ENCODE data around the gene UPB1. TPM values are rescaled to one million over a fixed set of nuclear protein-coding genes. Genes with fewer than 3 reads are reported as not detected.

Gene UPB1
- total RNA-seq, 1 experiment from 2014 or later = not detected

DNA sequence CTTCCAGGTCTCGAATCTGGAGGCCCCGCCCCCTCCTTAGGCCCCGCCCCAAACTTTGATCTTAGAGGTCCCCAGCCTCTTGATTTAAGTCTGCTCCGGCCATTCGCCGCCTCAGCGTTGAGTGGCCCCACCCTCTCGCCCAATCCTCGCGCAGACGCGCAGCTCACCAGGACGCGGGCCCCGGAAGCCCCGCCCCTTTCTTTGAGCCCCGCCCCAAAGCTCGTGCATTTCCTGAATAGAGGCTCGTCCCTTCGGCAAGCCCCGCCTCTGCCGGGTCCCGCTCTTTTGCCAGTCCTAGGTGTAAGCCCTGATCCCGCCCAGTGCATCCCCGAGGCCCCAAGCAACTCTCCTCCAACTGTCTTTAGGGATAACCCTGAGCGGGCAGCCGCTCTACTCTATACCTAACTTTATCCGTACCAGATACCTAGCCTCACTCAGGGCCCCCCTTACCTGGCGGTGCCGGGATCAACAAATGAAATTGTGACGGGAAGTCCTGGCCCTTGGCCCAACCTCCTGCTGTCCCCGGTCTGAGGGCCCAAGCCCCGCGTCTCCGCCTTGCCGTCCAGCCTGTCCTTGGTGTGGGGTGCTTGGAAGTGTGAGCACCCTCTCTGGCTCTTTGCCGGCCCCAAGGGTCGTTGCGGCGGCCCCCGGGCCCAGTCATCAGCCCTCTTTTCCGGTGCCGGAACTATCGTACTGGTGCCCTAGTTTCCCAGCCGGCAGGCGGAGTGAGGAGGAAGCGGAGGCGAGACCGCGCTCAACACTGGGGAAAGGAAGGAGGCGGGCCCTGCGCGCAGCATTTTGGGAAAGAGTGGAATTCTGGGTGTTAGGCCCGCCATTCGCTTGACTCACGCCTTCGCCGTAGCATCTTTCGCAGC lies 60.3 kb downstream of the UPB1 start, which contains the start of gene SNRPD3:
SNRPD3 (plus strand) TSS at position 835 of the 875 bp plus-strand sequence. CDS start 1,676 bp downstream, outside the sequence.
- ChIA-PET CTCF (interaction anchor here (0.5 to 0.6 kb wide), 3 partner anchors 19 to 248 kb away, joined by 3 to 7 read pairs (median 3); no protein-coding TSS in a partner anchor), POLR2A (interaction anchor here (0.6 to 4.2 kb wide), 15 partner anchors 8 to 661 kb away, joined by 3 to 31 read pairs (median 6); partner anchors contain the start of genes LRRC75B and MIF)
- TF ChIP-seq, protein P1, sequence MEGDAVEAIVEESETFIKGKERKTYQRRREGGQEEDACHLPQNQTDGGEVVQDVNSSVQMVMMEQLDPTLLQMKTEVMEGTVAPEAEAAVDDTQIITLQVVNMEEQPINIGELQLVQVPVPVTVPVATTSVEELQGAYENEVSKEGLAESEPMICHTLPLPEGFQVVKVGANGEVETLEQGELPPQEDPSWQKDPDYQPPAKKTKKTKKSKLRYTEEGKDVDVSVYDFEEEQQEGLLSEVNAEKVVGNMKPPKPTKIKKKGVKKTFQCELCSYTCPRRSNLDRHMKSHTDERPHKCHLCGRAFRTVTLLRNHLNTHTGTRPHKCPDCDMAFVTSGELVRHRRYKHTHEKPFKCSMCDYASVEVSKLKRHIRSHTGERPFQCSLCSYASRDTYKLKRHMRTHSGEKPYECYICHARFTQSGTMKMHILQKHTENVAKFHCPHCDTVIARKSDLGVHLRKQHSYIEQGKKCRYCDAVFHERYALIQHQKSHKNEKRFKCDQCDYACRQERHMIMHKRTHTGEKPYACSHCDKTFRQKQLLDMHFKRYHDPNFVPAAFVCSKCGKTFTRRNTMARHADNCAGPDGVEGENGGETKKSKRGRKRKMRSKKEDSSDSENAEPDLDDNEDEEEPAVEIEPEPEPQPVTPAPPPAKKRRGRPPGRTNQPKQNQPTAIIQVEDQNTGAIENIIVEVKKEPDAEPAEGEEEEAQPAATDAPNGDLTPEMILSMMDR (IDR thresholded peaks at IDR 0.05; ENCODE audit: unreplicated experiment) = no peak
- peak; percentile 98 for DNase-seq (ENCODE audit: unreplicated experiment)
- Mint-ChIP-seq H3K27me3 (ENCODE audit: insufficient read depth, unreplicated experiment) (no peaks in the 10 kb centered on the region), H3K4me1 (ENCODE audit: insufficient read depth, unreplicated experiment) (peaks cover 42% of the 10 kb centered on the region), H3K4me3 (ENCODE audit: unreplicated experiment) (peak within 1 kb of the TSS; percentile 96), H3K36me3 (ENCODE audit: insufficient read depth, unreplicated experiment) (peaks cover 25% of the 10 kb centered on the region), H3K27ac (ENCODE audit: low read depth, unreplicated experiment) (peak within 1 kb of the TSS; percentile 97), H3K9me3 (ENCODE audit: unreplicated experiment) (no peaks in the 10 kb centered on the region)
- BruUV-seq (replicated peaks) = no TSS peak
- intact Hi-C loops (cut with micrococcal nuclease) = no loop called here

DNA sequence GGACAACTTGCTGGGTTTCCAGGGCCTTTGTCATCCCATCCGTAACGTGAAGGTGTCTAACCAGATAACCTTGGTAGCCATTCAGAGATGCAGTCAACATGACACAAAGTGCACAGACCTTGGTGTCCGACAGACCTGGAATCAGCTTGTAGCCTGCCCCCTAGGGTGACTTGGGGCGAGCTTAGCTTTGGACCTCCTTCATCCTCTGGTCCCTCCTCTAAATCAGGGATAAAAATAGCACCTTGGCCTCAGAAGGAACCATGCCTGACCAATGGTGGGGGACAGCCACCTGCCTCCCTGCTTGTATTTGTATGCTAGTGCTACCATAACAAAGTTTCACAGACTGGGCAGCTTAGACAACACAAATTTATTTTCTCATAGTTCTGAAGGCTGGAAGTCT lies 64.3 kb downstream of the UPB1 start:
- Mint-ChIP-seq H3K36me3 (ENCODE audit: insufficient read depth, unreplicated experiment) (peaks cover 61% of the 10 kb centered on the region), H3K27ac (ENCODE audit: low read depth, unreplicated experiment) (no peak overlapping the region), H3K27me3 (ENCODE audit: insufficient read depth, unreplicated experiment) (no peaks in the 10 kb centered on the region), H3K4me3 (ENCODE audit: unreplicated experiment) (no peak overlapping the region), H3K4me1 (ENCODE audit: insufficient read depth, unreplicated experiment) (peaks cover 30% of the 10 kb centered on the region), H3K9me3 (ENCODE audit: unreplicated experiment) (no peaks in the 10 kb centered on the region)
- CTCF ChIA-PET = interaction anchor here (0.6 kb wide), 1 partner anchor 31 kb away, joined by 3 read pairs; no protein-coding TSS in a partner anchor
- POLR2A ChIA-PET = no interaction called here
- BruUV-seq (replicated peaks) = no TSS peak
- DNase-seq (ENCODE audit: unreplicated experiment) = no peak
- TF ChIP-seq, protein P1 (IDR thresholded peaks at IDR 0.05; ENCODE audit: unreplicated experiment) = no peak
- intact Hi-C loops (cut with micrococcal nuclease) = no loop called here

DNA sequence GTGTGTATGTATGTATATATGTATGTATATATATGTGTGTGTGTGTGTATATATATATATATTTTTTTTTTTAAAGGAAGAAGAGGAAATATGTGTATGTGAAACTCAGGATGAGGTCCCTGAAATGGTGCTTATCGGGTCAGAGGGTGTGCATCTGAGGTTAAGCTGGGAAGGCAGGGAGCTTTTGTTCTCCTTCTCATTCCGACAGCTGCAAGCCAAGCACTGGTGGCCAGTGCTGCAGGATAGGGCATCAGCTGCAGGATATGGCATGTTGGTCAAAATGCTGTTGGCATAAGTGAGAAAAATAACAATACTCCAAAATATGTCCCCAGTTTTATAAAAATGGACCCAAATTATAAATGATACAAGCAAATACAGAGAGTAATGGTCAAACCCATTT lies 68.1 kb downstream of the UPB1 start:
- no peak for DNase-seq (ENCODE audit: unreplicated experiment)
- H3K4me3 Mint-ChIP-seq (ENCODE audit: unreplicated experiment) = no peak overlapping the region
- ChIA-PET CTCF (interaction anchor here (0.7 kb wide), 1 partner anchor 799 kb away, joined by 4 read pairs; no protein-coding TSS in a partner anchor), POLR2A (interaction anchor here (1.4 to 2.9 kb wide), 2 partner anchors 8 to 20 kb away, joined by 5 to 11 read pairs; partner anchors contain the start of gene GUCD1)
- H3K27me3 Mint-ChIP-seq (ENCODE audit: insufficient read depth, unreplicated experiment) = no peaks in the 10 kb centered on the region
- H3K9me3 Mint-ChIP-seq (ENCODE audit: unreplicated experiment) = no peaks in the 10 kb centered on the region
- no TSS peak for BruUV-seq (replicated peaks)
- TF ChIP-seq, protein P1 (IDR thresholded peaks at IDR 0.05; ENCODE audit: unreplicated experiment) = no peak
- intact Hi-C loops (cut with micrococcal nuclease) = no loop called here
- H3K4me1 Mint-ChIP-seq (ENCODE audit: insufficient read depth, unreplicated experiment) = peaks cover 18% of the 10 kb centered on the region
- peaks cover 82% of the 10 kb centered on the region for H3K36me3 Mint-ChIP-seq (ENCODE audit: insufficient read depth, unreplicated experiment)
- no peak overlapping the region for H3K27ac Mint-ChIP-seq (ENCODE audit: low read depth, unreplicated experiment)

DNA sequence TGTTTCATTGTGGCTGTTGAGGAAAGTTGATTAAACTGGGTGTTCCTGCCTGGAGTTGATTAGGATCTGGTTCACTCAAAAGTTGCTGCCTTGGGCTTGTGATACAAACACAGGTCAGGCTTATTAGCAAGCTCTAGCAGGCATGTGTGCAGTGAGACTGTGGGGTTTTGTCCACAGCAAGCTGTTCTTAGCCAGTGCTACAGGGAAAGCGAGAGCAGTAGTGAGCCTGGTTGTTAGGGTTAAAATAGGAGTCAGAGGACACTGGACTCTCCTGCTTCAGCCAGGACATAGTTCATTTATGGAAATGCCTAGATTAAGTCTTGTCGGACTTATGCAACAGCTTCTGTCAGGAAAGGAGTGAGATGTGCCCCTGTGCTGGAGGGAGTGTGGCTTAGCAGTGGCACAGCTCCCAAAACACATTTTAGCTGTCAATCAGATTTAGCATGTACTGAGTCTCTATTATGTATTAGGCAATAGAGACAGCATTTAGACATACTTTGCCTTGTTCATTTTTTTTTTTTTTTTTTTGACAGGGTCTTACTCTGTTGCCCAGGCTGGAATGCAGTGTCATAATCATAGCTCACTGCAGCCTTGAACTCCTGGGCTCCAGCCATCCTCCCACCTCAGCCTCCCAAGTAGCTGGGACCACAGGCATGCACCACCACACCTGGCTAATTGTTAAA lies 69.4 kb downstream of the UPB1 start:
- CTCF ChIA-PET = no interaction called here

More for the DNA sequence above, 69.4 kb downstream of the UPB1 start:
- intact Hi-C loops (cut with micrococcal nuclease) = no loop called here
- Mint-ChIP-seq H3K27ac (ENCODE audit: low read depth, unreplicated experiment) (no peak overlapping the region), H3K36me3 (ENCODE audit: insufficient read depth, unreplicated experiment) (peaks cover 86% of the 10 kb centered on the region), H3K4me1 (ENCODE audit: insufficient read depth, unreplicated experiment) (peaks cover 11% of the 10 kb centered on the region), H3K27me3 (ENCODE audit: insufficient read depth, unreplicated experiment) (no peaks in the 10 kb centered on the region), H3K9me3 (ENCODE audit: unreplicated experiment) (no peaks in the 10 kb centered on the region), H3K4me3 (ENCODE audit: unreplicated experiment) (no peak overlapping the region)
- BruUV-seq (replicated peaks) = no TSS peak
- peak; percentile 22 for DNase-seq (ENCODE audit: unreplicated experiment)
- TF ChIP-seq, protein P1 (IDR thresholded peaks at IDR 0.05; ENCODE audit: unreplicated experiment) = no peak
- POLR2A ChIA-PET = interaction anchor here (1.1 to 2.9 kb wide), 3 partner anchors 10 to 19 kb away, joined by 5 to 11 read pairs (median 5); partner anchors contain the start of gene GUCD1
